Suprapubic skin (tissue), 4 donors: Measurements from ENCODE around the gene PIEZO1. TPM values are rescaled to one million over a fixed set of nuclear protein-coding genes. Genes with fewer than 3 reads are reported as not detected.

Experiments used
- DNase-seq, 2 donors: peaks; one replicate each; pipeline ENCODE4 v3.0.0-alpha.2; 2019; ENCODE audit warnings: low spot score in 2 of 2
- H3K27ac ChIP-seq: fragments of 200-600 bp; sonication (generic); one replicate; pipeline ENCODE4 v1.5.1; 2019
- H3K27me3 ChIP-seq: fragments of 200-600 bp; sonication (generic); one replicate; pipeline ENCODE4 v1.5.1; 2019
- H3K36me3 ChIP-seq: fragments of 200-600 bp; sonication (generic); one replicate; pipeline ENCODE4 v1.5.1; 2019
- H3K4me1 ChIP-seq: fragments of 200-600 bp; sonication (generic); one replicate; pipeline ENCODE4 v1.5.1; 2019
- H3K4me3 ChIP-seq: fragments of 200-600 bp; sonication (generic); one replicate; pipeline ENCODE4 v1.5.1; 2019; ENCODE audit warnings: mild to moderate bottlenecking
- H3K9me3 ChIP-seq: fragments of 200-600 bp; sonication (generic); one replicate; pipeline ENCODE4 v1.5.1; 2019
- EP300 ChIP-seq: sonication (generic); formaldehyde crosslinking; IDR thresholded peaks from one replicate; pipeline ENCODE4 v1.6.1; 2017; ENCODE audit warnings: antibody characterized with exemption
- POLR2A ChIP-seq, 2 donors: fragments of 450-650 bp; IDR thresholded peaks; one replicate each; pipeline ENCODE4 v1.6.1; 2017; ENCODE audit warnings: antibody characterized with exemption in 2 of 2, mild to moderate bottlenecking in 2 of 2, moderate library complexity in 2 of 2
- POLR2AphosphoS5 ChIP-seq, 3 donors: sonication (generic); formaldehyde crosslinking; IDR thresholded peaks; one replicate each; pipeline ENCODE4 v1.6.1; 2017; ENCODE audit warnings: antibody characterized with exemption in 3 of 3
- WGBS: methylation state at CpG from one replicate; pipeline ENCODE4 v1.1.5; 2018; 5-methylcytosine and 5-hydroxymethylcytosine counted together
- total RNA-seq, 4 donors: library from RNA; depleted of rRNA; stranded (reverse); fragments of >200 nt; gene quantifications; one replicate each; pipeline ENCODE4 v1.1.0, GENCODE V29; 2016
- TF ChIP-seq, protein P1 (sequence below), 2 donors: fragments of 200-600 bp in 1 of 2; fragments of 450-650 bp in 1 of 2; sonication (generic) in 1 of 2; IDR thresholded peaks; one replicate each; pipeline ENCODE4 v1.5.1; 2016 to 2019; ENCODE audit warnings: antibody characterized with exemption in 2 of 2, mild to moderate bottlenecking in 1 of 2, moderate library complexity in 1 of 2

The PIEZO1 gene
- total RNA-seq, 4 donors from 2014 or later, result 185 to 269 (median 224) TPM

DNA sequence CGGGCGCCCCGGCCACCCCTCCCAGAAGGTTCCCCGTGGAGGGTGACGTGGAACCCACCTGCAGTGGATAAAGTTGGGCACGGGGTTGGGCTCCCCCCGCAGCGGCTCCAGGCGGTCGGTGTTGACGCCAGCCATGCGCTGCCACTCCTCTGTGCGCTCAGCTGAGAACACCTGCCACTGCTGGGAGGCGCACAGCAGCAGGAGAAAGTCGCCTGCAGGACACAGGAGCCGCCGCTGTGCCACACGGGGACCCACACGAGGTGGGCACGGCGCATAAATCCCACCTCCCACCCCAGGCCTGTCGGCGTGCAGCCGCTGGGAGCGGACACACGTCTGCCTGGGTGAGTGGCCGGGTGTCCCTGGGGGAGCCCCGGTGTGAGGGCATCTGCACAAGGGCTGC, 58.0 kb downstream of the PIEZO1 start:
- Histone ChIP-seq H3K27me3 (no peaks in the 10 kb centered on the region), H3K36me3 (peaks cover 78% of the 10 kb centered on the region), H3K4me1 (no peaks in the 10 kb centered on the region), H3K27ac (no peak overlapping the region), H3K9me3 (no peaks in the 10 kb centered on the region), H3K4me3 (no peak overlapping the region)
- DNase-seq, result no peak
- WGBS, result 98% methylated on average over 12 of the region's 28 CpGs
- TF ChIP-seq POLR2A (IDR thresholded peaks at IDR 0.05), result no peak
- no peak for TF ChIP-seq POLR2AphosphoS5 (IDR thresholded peaks at IDR 0.05)
- no peak for TF ChIP-seq EP300
- TF ChIP-seq, protein P1, sequence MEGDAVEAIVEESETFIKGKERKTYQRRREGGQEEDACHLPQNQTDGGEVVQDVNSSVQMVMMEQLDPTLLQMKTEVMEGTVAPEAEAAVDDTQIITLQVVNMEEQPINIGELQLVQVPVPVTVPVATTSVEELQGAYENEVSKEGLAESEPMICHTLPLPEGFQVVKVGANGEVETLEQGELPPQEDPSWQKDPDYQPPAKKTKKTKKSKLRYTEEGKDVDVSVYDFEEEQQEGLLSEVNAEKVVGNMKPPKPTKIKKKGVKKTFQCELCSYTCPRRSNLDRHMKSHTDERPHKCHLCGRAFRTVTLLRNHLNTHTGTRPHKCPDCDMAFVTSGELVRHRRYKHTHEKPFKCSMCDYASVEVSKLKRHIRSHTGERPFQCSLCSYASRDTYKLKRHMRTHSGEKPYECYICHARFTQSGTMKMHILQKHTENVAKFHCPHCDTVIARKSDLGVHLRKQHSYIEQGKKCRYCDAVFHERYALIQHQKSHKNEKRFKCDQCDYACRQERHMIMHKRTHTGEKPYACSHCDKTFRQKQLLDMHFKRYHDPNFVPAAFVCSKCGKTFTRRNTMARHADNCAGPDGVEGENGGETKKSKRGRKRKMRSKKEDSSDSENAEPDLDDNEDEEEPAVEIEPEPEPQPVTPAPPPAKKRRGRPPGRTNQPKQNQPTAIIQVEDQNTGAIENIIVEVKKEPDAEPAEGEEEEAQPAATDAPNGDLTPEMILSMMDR (IDR thresholded peaks at IDR 0.05), result no peak

DNA sequence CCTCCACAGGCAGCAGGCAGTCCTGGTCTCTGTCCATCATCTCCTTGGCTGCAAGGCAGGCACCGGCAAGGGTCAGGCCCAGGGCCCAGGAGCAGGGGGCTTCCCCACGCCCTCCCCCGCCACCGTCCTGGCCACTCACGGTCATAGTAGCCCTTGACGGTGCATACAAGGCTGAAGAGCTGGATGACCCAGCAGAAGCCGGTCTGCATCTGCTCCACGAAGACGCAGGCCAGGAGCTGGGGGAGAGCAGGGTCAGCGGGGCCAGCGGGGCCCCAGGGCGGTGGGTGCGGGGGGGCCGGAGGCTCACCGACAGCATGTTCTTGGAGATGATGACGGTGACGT, 58.6 kb downstream of the PIEZO1 start:
- 92% methylated on average over 8 of the region's 17 CpGs for WGBS
- Histone ChIP-seq H3K27me3 (no peaks in the 10 kb centered on the region), H3K36me3 (peaks cover 78% of the 10 kb centered on the region), H3K4me3 (no peak overlapping the region), H3K27ac (no peak overlapping the region), H3K4me1 (no peaks in the 10 kb centered on the region), H3K9me3 (no peaks in the 10 kb centered on the region)
- DNase-seq, result no peak
- TF ChIP-seq, protein P1 (IDR thresholded peaks at IDR 0.05), result no peak
- TF ChIP-seq POLR2A (IDR thresholded peaks at IDR 0.05) (no peak), EP300 (no peak), POLR2AphosphoS5 (IDR thresholded peaks at IDR 0.05) (no peak)

DNA sequence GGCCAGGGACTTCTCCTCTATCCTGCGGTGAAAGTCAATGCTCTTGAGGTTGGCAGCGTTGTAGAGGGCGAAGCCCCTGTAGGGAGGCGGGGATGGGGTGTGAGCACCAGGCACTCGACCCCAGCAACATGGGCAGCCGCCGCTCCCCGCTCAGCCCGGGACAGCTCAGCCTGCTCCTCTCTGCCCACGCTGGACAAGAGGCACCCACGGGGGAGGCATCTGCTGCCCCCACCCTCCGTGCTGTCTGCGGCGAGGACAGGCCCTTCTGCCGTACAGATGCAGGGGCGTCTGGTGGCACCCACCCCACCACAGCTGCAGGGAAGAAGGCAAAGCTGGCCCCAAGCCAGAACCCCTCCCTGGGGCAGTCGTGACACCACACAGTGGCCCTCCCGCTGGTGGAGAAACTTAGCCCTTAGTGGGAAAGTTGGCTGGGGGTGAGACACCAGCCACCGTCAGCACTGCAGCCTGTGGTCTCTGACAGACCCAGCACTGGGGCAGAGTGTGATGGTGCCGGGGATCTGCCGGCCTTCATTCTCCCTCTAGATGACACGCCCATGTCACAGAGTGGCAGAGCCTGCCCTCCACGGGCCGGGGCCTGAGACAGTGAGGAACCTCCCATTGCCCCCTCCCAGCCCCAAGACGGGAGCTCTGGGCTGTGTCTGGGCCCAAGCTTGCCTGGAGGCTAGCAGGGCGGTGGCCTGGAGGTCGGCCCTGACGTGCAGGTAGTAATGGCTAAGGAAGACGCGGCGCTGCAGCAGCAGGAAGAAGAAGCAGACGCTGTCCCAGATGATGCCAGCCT, 59.2 kb downstream of the PIEZO1 start:
- TF ChIP-seq POLR2AphosphoS5 (IDR thresholded peaks at IDR 0.05) (no peak), POLR2A (IDR thresholded peaks at IDR 0.05) (no peak), EP300 (no peak)
- TF ChIP-seq, protein P1 (IDR thresholded peaks at IDR 0.05), result no peak
- WGBS, result 77% methylated on average over 27 of the region's 32 CpGs

GRCh38 chr16:88724855-88725555, 60.0 kb downstream of the PIEZO1 start:
- Histone ChIP-seq H3K9me3 (no peaks in the 10 kb centered on the region), H3K4me1 (no peaks in the 10 kb centered on the region), H3K4me3 (no peak overlapping the region), H3K27me3 (no peaks in the 10 kb centered on the region), H3K36me3 (peaks cover 82% of the 10 kb centered on the region), H3K27ac (no peak overlapping the region)
- no peak for DNase-seq
- WGBS, result 83% methylated on average over 18 of the region's 31 CpGs
- TF ChIP-seq POLR2AphosphoS5 (IDR thresholded peaks at IDR 0.05), result no peak
- TF ChIP-seq POLR2A (IDR thresholded peaks at IDR 0.05), result no peak
- TF ChIP-seq, protein P1 (IDR thresholded peaks at IDR 0.05), result no peak
- TF ChIP-seq EP300, result no peak

More for the DNA sequence above, 59.2 kb downstream of the PIEZO1 start:
- H3K9me3 ChIP-seq, result no peaks in the 10 kb centered on the region
- H3K27ac ChIP-seq, result no peak overlapping the region
- no peaks in the 10 kb centered on the region for H3K27me3 ChIP-seq
- no peaks in the 10 kb centered on the region for H3K4me1 ChIP-seq
- DNase-seq, result no peak
- no peak overlapping the region for H3K4me3 ChIP-seq
- peaks cover 78% of the 10 kb centered on the region for H3K36me3 ChIP-seq

DNA sequence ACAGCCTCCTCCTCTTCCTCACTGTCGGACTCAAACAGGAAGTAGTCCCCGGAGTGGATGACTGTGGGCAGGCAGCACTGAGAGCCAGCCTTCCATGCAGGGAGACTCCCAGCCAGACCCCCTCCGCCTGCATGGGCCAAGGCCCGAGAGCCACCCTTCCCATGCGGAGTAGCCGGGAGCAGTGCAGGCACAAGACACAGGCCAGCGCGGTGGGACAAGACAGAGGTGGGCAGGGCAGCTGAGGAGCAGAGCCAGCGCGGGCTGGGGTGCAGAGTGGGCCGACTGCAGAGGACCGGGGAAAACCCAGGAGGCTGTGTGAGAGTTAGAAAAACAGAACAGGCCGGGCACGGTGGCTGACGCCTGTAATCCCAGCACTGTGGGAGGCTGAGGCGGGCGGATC, 61.1 kb downstream of the PIEZO1 start:
- Histone ChIP-seq H3K27me3 (no peaks in the 10 kb centered on the region), H3K27ac (no peak overlapping the region), H3K36me3 (peaks cover 91% of the 10 kb centered on the region), H3K4me1 (no peaks in the 10 kb centered on the region), H3K9me3 (no peaks in the 10 kb centered on the region), H3K4me3 (no peak overlapping the region)
- WGBS, result 94% methylated on average over 12 of the region's 17 CpGs
- TF ChIP-seq POLR2AphosphoS5 (IDR thresholded peaks at IDR 0.05) (no peak), EP300 (no peak), POLR2A (IDR thresholded peaks at IDR 0.05) (no peak)
- TF ChIP-seq, protein P1 (IDR thresholded peaks at IDR 0.05), result no peak
- no peak for DNase-seq
